Measurements from ENCODE around the gene TINAG.

DNA sequence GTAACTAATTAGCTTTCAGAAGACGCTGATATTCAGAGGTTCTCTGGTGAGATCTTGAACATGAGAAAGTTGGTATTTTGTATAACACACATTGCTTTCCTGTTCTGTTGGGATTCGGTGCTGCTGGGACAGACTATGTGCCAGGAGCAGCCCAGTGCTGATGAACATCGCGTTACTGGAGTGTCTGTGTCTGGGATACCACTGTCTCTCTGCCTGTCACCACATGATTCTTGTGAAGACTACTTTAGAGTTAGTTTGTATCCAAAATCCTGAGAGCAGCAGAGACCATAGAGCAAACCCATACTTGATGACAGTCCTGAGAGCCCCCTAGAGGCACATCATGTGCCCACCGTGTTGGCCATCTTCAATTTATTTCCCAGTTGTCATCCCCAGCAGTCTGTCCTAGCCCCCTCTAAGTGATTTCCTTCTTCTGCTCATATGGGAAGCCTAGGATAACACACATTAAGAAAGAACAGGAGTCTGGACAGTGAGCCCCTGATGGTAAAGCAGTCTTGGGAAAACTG is 41.8 kb upstream of the TINAG start:
- TF ChIP-seq, protein P1, sequence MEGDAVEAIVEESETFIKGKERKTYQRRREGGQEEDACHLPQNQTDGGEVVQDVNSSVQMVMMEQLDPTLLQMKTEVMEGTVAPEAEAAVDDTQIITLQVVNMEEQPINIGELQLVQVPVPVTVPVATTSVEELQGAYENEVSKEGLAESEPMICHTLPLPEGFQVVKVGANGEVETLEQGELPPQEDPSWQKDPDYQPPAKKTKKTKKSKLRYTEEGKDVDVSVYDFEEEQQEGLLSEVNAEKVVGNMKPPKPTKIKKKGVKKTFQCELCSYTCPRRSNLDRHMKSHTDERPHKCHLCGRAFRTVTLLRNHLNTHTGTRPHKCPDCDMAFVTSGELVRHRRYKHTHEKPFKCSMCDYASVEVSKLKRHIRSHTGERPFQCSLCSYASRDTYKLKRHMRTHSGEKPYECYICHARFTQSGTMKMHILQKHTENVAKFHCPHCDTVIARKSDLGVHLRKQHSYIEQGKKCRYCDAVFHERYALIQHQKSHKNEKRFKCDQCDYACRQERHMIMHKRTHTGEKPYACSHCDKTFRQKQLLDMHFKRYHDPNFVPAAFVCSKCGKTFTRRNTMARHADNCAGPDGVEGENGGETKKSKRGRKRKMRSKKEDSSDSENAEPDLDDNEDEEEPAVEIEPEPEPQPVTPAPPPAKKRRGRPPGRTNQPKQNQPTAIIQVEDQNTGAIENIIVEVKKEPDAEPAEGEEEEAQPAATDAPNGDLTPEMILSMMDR (conservative IDR thresholded peaks at IDR 0.05 in 1 of 2, IDR thresholded peaks at IDR 0.05 in 1 of 2; ENCODE audit: low read depth in 1 of 2, low read length in 2 of 2), result no peak
- no peak for TF ChIP-seq EZH2 (IDR thresholded peaks at IDR 0.05; ENCODE audit: low read length, missing control alignments)
